ENCODE measurements around the gene STK10.
A peak's percentile ranks its signal among the peaks of the same experiment; 100 is the strongest.

The STK10 gene

GRCh38 chr5:172189693-172190296 is 1.8 kb upstream of the STK10 start:
- no peak for DNase-seq (ENCODE audit: low spot score)
- TF ChIP-seq CTCF (IDR thresholded peaks at IDR 0.05; ENCODE audit: extremely low read depth, insufficient read depth, missing control alignments) = no peak
- in situ Hi-C loops (cut with MboI; ENCODE audit: low pct_unique_long_range_greater_than_20kb, low sequenced_read_pairs, unreplicated experiment) = no loop called here

DNA sequence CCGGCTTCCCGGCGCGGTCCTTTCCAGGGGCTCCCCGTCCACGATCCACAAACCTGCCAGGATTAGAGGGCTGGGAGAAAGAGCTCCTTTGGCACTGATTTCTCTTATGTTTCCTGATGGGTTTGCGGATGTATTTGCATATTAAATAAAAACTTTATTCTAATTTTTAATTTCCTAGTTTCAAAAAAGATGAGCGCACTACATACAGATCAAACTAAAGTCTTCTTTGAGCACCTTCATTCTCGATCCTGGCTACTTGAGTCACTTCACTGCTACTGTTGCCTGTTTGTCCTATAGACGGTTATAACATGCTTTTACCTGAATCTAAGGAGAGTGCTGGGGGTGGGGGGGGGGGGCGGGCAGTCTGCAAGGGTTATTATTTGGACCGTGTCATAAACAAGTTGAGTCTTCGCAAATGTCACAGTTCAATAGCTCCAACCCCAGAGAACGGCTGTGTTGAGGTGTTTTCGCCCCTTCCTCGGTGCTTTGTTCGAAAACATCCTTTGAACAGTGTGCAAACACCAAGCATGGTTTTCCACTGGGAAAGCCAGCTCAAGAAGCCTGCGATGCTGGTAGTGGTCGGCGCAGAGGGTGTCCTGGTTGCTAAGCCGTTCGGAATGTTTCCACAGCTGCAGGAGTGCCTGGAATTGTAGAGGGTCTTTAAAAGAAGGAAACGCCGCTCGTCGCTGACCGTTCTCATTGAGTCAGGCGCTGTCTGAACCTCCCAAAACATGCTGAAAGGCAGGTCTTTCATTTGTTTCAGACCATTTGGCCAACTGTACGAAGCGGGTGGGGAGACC is 1.1 kb upstream of the STK10 start:
- no peak for DNase-seq (ENCODE audit: low spot score)
- no peak for TF ChIP-seq CTCF (IDR thresholded peaks at IDR 0.05; ENCODE audit: extremely low read depth, insufficient read depth, missing control alignments)
- in situ Hi-C loops (cut with MboI; ENCODE audit: low pct_unique_long_range_greater_than_20kb, low sequenced_read_pairs, unreplicated experiment) = no loop called here

DNA sequence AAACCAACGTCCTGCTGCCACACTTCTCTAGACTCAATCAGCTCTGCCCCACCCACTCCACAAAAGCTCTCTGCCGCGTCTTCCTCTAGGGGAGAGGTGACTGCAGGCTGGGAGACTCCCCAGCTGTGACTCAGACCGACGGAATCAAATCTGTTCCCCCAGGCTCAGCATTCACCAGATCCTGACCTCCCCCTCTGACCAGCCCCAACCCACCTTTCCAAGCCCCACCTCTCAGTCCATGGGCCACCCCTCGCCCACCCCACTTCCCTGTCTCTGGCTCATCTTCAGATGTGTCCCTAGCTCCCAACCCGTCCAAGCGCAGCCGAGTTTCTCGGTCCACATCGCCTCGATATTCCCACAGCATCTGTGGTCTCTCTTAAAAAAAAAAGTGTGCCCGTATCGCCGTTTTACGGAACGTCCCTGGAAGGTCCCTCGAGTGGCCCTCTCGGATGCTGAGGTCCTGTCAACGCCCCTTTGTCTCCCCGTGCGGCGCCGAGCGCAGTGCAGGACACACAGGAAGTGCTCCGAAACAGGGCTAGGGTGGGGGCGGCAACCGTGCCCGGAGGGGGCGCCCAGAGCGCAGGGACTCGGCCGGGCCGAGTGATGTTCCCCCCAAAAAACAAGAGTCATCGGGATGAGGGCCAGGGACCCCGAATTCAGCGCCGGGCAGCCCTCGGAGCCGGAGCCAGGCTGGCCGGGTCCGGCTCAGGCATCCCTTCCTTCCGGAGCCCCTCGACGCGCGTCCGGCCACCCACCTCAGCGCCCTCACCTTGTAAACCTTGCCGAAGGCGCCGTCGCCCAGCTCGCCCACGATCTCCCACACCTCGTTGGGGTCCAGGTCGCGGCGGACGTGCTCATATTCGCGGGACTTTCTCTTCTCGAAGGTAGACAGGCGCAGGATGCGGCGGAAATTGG is 649 bp downstream of the STK10 start:
- TF ChIP-seq CTCF (IDR thresholded peaks at IDR 0.05; ENCODE audit: extremely low read depth, insufficient read depth, missing control alignments) = peak; percentile 8
- in situ Hi-C loops (cut with MboI; ENCODE audit: low pct_unique_long_range_greater_than_20kb, low sequenced_read_pairs, unreplicated experiment) = no loop called here
- peak; percentile 69 for DNase-seq (ENCODE audit: low spot score)

GRCh38 chr5:172186114-172186695 is 1.8 kb downstream of the STK10 start:
- TF ChIP-seq CTCF (IDR thresholded peaks at IDR 0.05; ENCODE audit: extremely low read depth, insufficient read depth, missing control alignments) = no peak
- in situ Hi-C loops (cut with MboI; ENCODE audit: low pct_unique_long_range_greater_than_20kb, low sequenced_read_pairs, unreplicated experiment) = no loop called here
- no peak for DNase-seq (ENCODE audit: low spot score)

DNA sequence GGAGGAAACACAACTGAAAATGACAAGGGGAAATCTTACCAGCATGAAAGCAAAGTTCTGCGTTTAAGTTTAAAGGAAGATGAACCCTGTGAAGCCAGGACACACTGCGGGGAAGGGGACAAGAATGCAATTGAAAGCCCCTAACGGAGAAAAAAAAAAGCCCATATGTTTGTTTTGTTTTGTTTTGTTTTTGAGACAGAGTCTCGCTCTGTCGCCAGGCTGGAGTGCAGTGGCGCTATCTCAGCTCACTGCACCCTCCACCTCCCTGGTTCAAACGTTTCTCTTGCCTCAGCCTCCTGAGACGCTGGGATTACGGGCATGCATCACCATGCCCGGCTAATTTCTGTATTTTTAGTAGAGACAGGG is 2.9 kb downstream of the STK10 start:
- in situ Hi-C loops (cut with MboI; ENCODE audit: low pct_unique_long_range_greater_than_20kb, low sequenced_read_pairs, unreplicated experiment) = no loop called here
- no peak for TF ChIP-seq CTCF (IDR thresholded peaks at IDR 0.05; ENCODE audit: extremely low read depth, insufficient read depth, missing control alignments)
- DNase-seq (ENCODE audit: low spot score) = no peak

GRCh38 chr5:172183881-172184280 is 4.1 kb downstream of the STK10 start:
- DNase-seq (ENCODE audit: low spot score) = no peak
- in situ Hi-C loops (cut with MboI; ENCODE audit: low pct_unique_long_range_greater_than_20kb, low sequenced_read_pairs, unreplicated experiment) = no loop called here
- TF ChIP-seq CTCF (IDR thresholded peaks at IDR 0.05; ENCODE audit: extremely low read depth, insufficient read depth, missing control alignments) = no peak

Measured in GM13977 (cell line).